DMS 273 (cell line): ENCODE results near the gene TFF1.

ENCODE experiments used
- DNase-seq: peaks from one replicate; lab custom pipeline; 2025; ENCODE audit not compliant: unreplicated experiment; lab: John Stamatoyannopoulos, UW

The TFF1 gene

DNA sequence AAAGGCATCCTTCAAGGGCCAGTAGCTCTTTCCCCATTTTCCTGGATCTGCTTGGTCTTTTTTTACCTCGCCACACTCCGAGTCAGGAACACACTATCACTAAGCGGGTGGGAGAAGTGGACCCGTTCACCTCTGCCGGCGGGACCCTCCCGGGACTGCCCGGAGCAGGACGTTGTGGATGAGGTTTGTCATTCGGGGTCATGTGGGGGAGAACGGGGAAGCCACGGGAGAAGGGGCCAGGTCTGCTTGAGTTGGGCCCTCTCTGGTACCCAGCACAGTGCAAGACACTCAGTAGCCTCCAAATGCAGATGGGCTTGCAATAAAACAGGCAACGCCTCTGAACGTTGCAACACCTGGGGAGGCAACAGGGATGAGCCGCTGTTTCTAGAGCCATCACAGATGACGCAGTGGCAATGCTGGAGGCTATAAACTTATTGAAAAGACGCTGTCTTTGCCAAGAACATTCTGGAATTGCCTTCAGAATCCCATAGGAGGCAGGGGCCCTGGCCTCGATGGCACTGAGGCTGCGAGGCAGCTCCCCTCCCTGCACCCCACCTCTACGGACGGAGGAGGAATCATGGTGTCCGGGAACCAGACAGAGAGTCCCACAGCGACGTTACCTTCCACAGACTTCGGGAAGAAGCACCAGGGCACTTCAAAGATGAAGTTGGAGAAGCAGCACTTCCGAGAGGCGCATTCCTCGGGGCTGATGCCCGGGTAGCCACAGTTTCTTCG, 19.3 kb downstream of the TFF1 start:
- no peak for DNase-seq

DNA sequence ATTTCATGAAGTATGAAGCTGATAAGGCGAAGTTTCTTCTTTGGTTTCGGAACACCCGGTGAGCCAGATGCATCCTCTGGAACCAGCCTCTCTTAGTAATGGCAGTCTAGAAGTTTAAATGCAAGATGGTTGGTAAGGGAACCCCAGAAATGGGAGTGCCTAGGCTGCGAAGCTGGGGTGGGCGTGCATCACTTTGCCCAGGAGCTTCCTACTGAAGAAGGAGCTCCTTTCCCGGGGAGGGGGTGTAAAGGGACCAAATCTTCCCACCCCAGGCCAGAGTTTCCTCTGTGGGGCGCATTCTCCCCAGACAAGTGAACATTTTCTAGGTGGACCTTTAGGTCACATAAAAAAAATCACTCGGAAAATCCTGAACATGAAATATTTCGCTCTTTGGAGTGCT, 19.9 kb downstream of the TFF1 start:
- DNase-seq, result no peak

DNA sequence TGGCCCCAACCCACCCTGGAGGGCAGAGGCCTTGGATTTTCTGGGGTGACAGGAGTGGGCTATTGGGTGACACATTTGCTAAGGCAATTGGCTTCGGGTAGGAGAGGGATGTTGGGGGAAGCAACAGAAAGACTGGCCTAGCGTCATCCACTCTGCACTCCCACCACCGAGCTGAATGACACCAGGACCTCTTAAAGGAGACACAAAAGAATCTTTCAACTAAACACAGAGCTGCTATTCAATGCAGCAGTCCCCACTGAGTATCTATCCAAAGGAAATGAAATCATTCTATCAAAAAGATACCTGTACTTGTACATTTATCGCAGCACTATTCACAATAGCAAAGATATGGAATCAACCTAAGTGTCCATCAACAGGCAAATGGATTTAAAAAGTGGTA, 21.7 kb downstream of the TFF1 start:
- no peak for DNase-seq

- DNase-seq, result no peak
Measured at GRCh38 chr21:42343963-42344510, 22.3 kb downstream of the TFF1 start.

DNA sequence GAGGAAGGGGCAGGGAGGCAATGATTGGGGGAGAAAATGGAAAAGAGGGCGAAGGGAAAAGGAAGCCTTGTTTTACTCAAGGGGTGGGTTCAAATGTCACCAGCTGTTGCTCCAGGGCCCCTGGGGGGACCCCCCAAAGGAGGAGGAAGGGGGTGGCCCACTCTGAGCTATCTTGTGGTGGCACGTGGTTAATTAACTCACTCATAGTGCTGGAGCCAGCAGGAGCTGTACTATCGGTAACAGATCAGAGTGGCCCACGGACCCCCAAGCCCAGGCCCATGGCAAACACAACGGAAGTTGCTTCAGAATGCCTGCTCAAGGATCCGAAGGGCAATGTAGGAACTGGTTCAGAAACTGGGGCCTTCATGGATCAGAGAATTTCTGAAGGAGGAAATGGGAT, 22.8 kb downstream of the TFF1 start:
- no peak for DNase-seq

- DNase-seq, result no peak
Measured at GRCh38 chr21:42343101-42343500, 23.2 kb downstream of the TFF1 start.

GRCh38 chr21:42341776-42342542, 24.4 kb downstream of the TFF1 start:
- no peak for DNase-seq

GRCh38 chr21:42340187-42341050, 25.9 kb downstream of the TFF1 start:
- peak; percentile 31 for DNase-seq

- DNase-seq, result no peak
Measured at GRCh38 chr21:42338729-42339715, 27.3 kb downstream of the TFF1 start.

GRCh38 chr21:42337830-42338728, 28.3 kb downstream of the TFF1 start:
- peak; percentile 78 for DNase-seq

GRCh38 chr21:42337276-42337675, 29.1 kb downstream of the TFF1 start:
- no peak for DNase-seq

DNA sequence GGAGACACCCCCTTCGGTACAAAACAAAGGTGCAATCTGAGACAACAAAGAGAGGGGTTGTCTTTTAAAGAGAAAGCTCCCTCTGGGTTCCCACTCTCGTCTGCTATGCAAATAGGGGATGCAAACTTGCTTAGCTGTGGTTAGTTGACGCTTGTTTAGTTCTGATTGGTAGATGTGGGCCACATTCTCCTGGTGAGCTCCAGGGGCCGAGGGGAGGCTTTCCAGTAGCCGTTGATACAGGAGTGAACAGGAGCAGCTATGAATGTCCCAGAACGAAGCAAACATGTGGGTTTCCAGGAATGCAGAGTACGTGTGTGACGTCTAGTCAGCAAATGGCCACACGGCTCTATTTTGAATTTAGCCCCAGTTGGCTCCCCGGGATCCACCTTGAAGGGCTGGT, 30.3 kb downstream of the TFF1 start:
- DNase-seq, result no peak

DNA sequence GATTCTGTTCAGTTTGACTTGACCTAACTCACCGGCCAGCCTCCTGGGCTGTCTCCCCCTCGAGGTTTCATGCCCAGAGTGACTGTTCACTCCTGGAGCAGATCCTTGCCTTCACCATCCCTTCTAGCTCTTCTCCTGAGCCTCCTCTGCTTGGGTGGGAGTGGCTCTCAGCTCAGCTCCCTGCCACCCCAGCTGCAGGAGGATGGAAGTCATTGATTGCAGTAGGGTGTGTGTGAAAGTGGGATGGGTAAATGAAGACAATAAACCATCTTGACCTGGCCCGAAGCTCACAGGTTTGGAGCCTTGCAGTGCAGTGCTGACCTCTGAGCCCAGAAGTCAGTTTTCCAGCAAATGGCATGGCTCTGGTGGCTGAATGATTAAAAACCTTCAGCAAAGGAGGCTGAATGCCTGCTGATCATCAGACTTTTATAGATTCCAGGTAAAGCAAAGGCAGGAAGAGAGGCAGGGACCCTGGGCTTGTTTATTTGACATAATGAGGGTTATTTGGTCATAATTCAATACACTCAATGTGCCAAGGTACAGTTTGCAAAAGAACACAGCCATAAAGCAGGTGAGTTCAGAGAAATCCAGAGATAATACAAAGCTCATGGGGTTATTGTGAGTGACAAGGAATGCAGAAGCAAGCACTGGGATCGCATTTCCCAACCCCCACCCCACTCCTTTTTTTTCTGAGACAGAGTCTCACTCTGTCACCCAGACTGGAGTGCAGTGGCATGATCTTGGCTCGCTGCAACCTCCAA, 33.6 kb downstream of the TFF1 start:
- no peak for DNase-seq

DNA sequence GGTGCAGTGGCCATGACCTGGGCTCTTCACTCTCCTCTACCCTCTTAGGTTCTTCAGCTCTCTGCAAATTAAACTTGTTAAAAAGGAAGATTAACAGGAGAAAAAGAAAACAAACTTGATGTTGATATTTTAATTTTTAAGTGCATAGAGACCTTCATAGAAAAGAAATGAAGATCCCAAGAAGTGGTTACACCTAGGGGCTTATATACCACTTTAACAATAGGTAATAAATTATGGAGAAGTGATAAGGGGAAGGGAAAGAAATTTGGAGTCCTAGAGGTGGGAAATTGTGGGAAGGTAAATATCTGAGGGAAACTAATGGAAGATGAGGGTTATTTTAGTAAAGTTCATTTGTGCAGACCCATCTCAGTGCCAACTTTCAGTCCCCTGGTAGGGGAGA, 34.7 kb downstream of the TFF1 start:
- DNase-seq, result no peak

DNA sequence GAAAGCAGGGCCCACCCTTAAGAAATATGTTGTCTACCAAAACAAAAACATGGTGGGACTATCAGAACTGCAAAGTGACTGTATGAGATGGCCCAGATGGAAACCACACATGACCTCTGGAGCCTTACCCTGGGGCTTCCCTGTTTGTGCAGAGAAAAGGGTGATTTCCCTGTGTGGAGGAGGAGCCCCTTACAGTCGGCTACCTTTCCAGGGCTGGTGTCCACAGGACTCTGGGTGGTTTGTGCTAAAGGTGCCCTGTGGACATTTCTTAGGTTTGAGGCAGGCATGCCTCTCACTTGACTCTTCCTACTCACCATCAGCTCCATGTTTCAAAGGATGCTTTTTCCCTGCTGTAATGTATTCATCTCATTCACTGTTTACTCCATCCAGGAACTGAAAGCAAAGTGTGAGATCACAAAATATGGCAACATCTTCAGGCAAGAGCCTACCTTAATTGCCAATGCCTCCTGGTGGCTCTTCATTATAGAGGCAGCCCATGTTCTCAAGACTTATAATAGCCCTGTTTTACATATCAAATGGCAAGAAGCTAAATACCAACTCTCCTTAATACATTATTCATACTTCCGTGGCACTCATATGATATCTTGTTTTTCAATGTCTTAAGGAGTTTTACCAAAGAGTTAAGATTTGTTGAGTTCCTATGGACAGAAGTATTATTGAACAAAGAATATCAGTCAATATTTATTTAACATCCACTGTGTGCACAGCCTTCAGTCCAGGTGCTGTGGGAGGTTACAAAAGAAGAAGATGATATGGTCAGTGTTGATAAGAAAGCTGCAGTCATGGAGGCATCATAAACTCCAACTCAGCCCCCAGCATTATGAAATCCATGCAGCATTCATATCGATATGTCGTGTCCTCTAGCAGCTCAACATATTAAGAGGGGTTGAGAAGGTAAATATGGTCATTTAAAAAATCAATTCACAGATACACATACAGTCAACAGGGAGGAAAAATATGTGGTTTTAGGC, 35.7 kb downstream of the TFF1 start:
- no peak for DNase-seq

GRCh38 chr21:42324896-42325295, 41.4 kb downstream of the TFF1 start:
- DNase-seq, result no peak

DNA sequence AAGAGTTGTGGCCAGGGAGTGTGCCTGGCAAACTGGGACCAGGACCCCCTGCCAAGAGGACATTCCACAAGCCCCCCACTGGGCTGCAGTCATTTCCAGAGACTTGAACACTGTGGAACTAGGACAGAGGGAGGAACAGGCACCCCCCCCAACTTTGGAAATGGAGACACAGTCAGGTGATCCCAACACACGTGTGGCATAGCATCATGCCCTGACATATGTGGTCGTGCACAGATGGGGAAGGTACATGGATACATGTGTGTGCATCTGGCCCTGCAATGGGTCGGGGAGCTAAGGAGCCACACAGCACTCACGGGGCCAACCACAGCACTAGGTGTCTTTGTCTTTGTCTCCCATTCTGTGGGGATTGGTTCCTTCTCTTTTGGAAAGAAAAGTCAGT, 44.5 kb downstream of the TFF1 start:
- DNase-seq, result no peak
